MCF 10A (cell line): ENCODE data around the gene PADI1. TPM values are rescaled to one million over a fixed set of nuclear protein-coding genes. Genes with fewer than 3 reads are reported as not detected.

Experiments
- BruUV-seq: library from RNA; stranded (reverse); fragments of 400-500 nt; replicated peaks from 2 replicates; lab custom pipeline; 2021; lab: Mats Ljungman, UMichigan
- CTCF ChIA-PET: fragments of 300-600 bp; sonication (Branson Sonifier 250); formaldehyde crosslinking; extraction: SDS; loops from one replicate; lab custom pipeline; 2021; ENCODE audit warnings: antibody characterized with exemption, inconsistent platforms; lab: Yijun Ruan, JAX
- POLR2A ChIA-PET: fragments of 300-600, 350-650 bp; sonication (Branson Sonifier 250); formaldehyde crosslinking; extraction: SDS; loops from one replicate; lab custom pipeline; 2020; ENCODE audit warnings: antibody characterized with exemption, inconsistent platforms; lab: Yijun Ruan, JAX
- DNase-seq: peaks from one replicate; pipeline ENCODE4 v3.0.0-alpha.2; 2018; ENCODE audit not compliant: unreplicated experiment
- H3K27ac Mint-ChIP-seq: one replicate; pipeline ENCODE4 v1.8.0; 2022; ENCODE audit warnings: mild to moderate bottlenecking, low read depth, mixed read lengths; ENCODE audit not compliant: unreplicated experiment
- H3K27me3 Mint-ChIP-seq: one replicate; pipeline ENCODE4 v1.8.0; 2022; ENCODE audit warnings: mixed read lengths; ENCODE audit not compliant: insufficient read depth, unreplicated experiment
- H3K36me3 Mint-ChIP-seq: one replicate; pipeline ENCODE4 v1.8.0; 2022; ENCODE audit warnings: mild to moderate bottlenecking, moderate library complexity, mixed read lengths; ENCODE audit not compliant: insufficient read depth, unreplicated experiment
- H3K4me1 Mint-ChIP-seq: one replicate; pipeline ENCODE4 v1.8.0; 2022; ENCODE audit warnings: mixed read lengths; ENCODE audit not compliant: insufficient read depth, unreplicated experiment
- H3K4me3 Mint-ChIP-seq: one replicate; pipeline ENCODE4 v1.8.0; 2022; ENCODE audit warnings: mild to moderate bottlenecking, moderate library complexity, mixed read lengths; ENCODE audit not compliant: unreplicated experiment
- H3K9me3 Mint-ChIP-seq: one replicate; pipeline ENCODE4 v1.8.0; 2022; ENCODE audit warnings: mixed read lengths; ENCODE audit not compliant: unreplicated experiment
- CTCF ChIP-seq: fragments of 200-600 bp; IDR thresholded peaks from one replicate; pipeline ENCODE4 v1.8.0; 2022; ENCODE audit warnings: antibody characterized with exemption, mild to moderate bottlenecking; ENCODE audit not compliant: unreplicated experiment
- intact Hi-C: fragments of 100-400 bp; cut with micrococcal nuclease; formaldehyde crosslinking; loops from 2 replicates; pipeline ENCODE4 v1.14.1; 2022
- total RNA-seq: library from RNA; stranded (reverse); gene quantifications from 2 replicates; pipeline ENCODE4 v1.2.3, GENCODE V29; 2022

Gene PADI1
- total RNA-seq, 1 experiment from 2014 or later: 0.58 TPM

GRCh38 chr1:17211377-17211776, 6.4 kb downstream of the PADI1 start:
- TF ChIP-seq CTCF: no peak
- ChIA-PET POLR2A (interaction anchor here (0.7 to 1.0 kb wide), 2 partner anchors 22 to 50 kb away, joined by 3 to 4 read pairs; no protein-coding TSS in a partner anchor), CTCF (interaction anchor here (0.6 to 1.8 kb wide), 6 partner anchors 11 to 224 kb away, joined by 3 to 8 read pairs (median 4); no protein-coding TSS in a partner anchor)
- no TSS peak for BruUV-seq
- Mint-ChIP-seq H3K27me3 (no peaks in the 10 kb centered on the region), H3K4me3 (no peak overlapping the region), H3K9me3 (no peaks in the 10 kb centered on the region), H3K36me3 (no peaks in the 10 kb centered on the region), H3K27ac (no peak overlapping the region), H3K4me1 (peaks cover 53% of the 10 kb centered on the region)
- intact Hi-C loops: no loop called here
- no peak for DNase-seq

DNA sequence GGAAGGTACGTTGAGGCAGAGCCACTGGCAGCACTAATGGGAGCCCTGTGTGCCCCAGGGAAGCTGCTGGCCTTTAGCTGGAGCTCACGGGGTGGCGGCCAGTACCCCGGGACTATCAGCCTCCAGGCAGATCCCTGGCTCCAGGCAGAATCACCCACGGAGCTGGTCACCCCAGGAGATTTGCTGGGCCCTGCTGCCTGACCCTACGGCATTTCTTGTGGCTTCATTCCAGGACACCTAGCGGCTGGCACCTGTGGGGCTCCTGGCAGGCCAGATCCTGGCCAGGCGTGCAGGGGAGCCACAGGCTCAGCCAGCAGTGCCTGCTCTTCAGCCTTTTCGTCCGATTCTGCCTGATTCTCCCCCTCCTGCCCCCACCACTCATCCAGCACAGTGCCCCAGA, 7.1 kb downstream of the PADI1 start:
- Mint-ChIP-seq H3K4me1 (peaks cover 52% of the 10 kb centered on the region), H3K27me3 (no peaks in the 10 kb centered on the region), H3K36me3 (no peaks in the 10 kb centered on the region), H3K9me3 (no peaks in the 10 kb centered on the region), H3K27ac (peak overlapping the region; percentile 8), H3K4me3 (no peak overlapping the region)
- POLR2A ChIA-PET: interaction anchor here (0.7 to 2.0 kb wide), 3 partner anchors 8 to 49 kb away, joined by 3 to 5 read pairs (median 4); partner anchors contain the start of gene PADI1
- DNase-seq: no peak
- CTCF ChIA-PET: interaction anchor here (0.9 to 1.8 kb wide), 4 partner anchors 11 to 159 kb away, joined by 3 to 8 read pairs (median 4); no protein-coding TSS in a partner anchor
- intact Hi-C loops: no loop called here
- BruUV-seq: no TSS peak
- TF ChIP-seq CTCF: peak; percentile 23

DNA sequence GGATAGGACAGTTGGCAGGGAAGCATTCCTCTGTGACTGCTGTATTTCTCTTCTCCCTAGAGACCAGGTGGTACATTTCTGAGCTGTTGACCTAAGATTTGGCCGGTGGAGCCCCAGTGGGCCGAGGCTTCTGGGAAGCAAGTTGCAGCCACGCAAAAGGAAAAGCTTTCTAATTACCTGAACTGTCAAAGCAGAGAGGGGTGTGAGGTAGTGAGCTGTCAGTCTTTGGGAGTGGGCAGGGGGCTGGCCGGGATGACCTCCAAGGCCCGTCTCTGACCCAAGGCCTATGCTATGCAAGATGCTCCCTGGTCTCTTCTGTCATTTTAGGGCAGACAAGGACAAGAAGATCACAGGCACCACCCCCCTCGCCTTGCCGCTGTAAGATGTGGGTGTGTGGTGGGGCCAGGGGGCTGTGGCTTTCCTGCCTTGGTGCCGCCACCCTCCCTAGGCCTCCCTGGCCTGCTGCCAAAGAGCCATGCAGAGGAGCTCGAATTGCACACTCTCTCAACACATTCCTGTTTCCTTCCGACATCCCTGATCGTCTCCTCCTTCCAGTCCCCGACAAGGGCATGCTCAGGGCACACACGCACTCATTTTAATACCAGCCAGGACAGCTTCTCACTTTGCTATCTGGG, 7.7 kb downstream of the PADI1 start:
- no peaks in the 10 kb centered on the region for H3K27me3 Mint-ChIP-seq
- ChIA-PET CTCF (interaction anchor here (0.6 to 1.8 kb wide), 4 partner anchors 25 to 112 kb away, joined by 3 to 8 read pairs (median 5); no protein-coding TSS in a partner anchor), POLR2A (interaction anchor here (0.8 to 2.0 kb wide), 4 partner anchors 8 to 21 kb away, joined by 3 to 5 read pairs (median 4); partner anchors contain the start of gene PADI1)
- H3K36me3 Mint-ChIP-seq: no peaks in the 10 kb centered on the region
- H3K4me3 Mint-ChIP-seq: no peak overlapping the region
- H3K9me3 Mint-ChIP-seq: no peaks in the 10 kb centered on the region
- intact Hi-C loops: no loop called here
- DNase-seq: peak; percentile 80
- BruUV-seq: no TSS peak
- TF ChIP-seq CTCF: no peak
- peaks cover 46% of the 10 kb centered on the region for H3K4me1 Mint-ChIP-seq
- H3K27ac Mint-ChIP-seq: peak overlapping the region; percentile 8

DNA sequence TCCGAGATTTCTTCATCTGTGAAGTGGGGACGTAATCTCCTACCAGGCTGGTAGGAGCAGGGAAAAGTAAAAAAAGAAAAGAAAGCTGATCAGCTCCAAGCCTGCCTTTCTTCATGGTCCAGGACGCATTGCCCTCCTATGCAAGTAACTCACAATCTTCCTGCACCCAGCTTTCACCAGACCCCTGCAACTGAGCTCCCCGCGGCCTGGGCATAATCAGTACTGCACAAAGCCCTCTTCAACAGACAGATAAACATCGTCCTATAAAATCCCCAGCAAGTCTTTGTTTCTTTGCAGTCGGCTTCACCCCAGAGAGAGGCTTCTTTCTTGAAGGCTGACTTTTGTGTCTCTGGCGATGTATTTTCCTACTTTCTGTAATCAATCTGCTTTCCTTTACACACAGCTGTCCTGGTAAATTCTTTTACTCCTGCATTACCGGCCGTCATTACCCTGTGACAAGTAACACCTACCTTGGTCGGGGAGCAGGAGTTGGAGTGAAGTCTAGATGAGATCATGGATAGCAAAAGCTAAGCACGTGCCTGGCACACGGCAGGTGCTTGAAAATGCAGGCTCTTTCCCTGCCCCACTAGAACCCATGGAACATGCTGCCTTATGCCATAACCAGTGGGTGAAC, 8.3 kb downstream of the PADI1 start:
- intact Hi-C loops: no loop called here
- Mint-ChIP-seq H3K4me1 (peaks cover 40% of the 10 kb centered on the region), H3K9me3 (no peaks in the 10 kb centered on the region), H3K36me3 (no peaks in the 10 kb centered on the region), H3K4me3 (no peak overlapping the region), H3K27me3 (no peaks in the 10 kb centered on the region), H3K27ac (peak overlapping the region; percentile 8)
- ChIA-PET CTCF (interaction anchor here (0.7 to 1.8 kb wide), 2 partner anchors 24 to 87 kb away, joined by 4 to 6 read pairs; no protein-coding TSS in a partner anchor), POLR2A (interaction anchor here (0.8 to 2.0 kb wide), 3 partner anchors 9 to 20 kb away, joined by 3 to 5 read pairs (median 4); partner anchors contain the start of gene PADI1)
- no peak for TF ChIP-seq CTCF
- BruUV-seq: no TSS peak
- no peak for DNase-seq
